Right renal pelvis (tissue), 4 donors: Measurements from ENCODE around the gene SLC4A9. TPM values are rescaled to one million over a fixed set of nuclear protein-coding genes. Genes with fewer than 3 reads are reported as not detected.
"Not testable (repeated sequence)": the region's sequence is repeated elsewhere in the genome, so short reads cannot be mapped to it uniquely, and the experiment has no call there.

Experiments used
- DNase-seq, 4 donors: peaks; one replicate each; pipeline ENCODE4 v3.0.0-alpha.2; 2013; ENCODE audit warnings: low read depth in 4 of 4, low spot score in 3 of 4, missing footprints in 1 of 4
- polyA plus RNA-seq, 4 donors: library from polyadenylated mRNA; unstranded; fragments of 120-200 nt; gene quantifications; one replicate each; pipeline ENCODE4 v1.2.1, GENCODE V29; 2013; ENCODE audit not compliant: insufficient read length in 4 of 4

The SLC4A9 gene
- polyA plus RNA-seq, 4 donors, result 17.6 to 36.2 (median 19.8) TPM

GRCh38 chr5:140336388-140336787, 23.6 kb upstream of the SLC4A9 start:
- peak in 1 of 4 donors; percentile 63 for DNase-seq

GRCh38 chr5:140337880-140338279, 22.1 kb upstream of the SLC4A9 start:
- no peak for DNase-seq

- DNase-seq, result no peak
Measured at GRCh38 chr5:140338336-140338735, 21.7 kb upstream of the SLC4A9 start.

GRCh38 chr5:140338908-140339307, 21.1 kb upstream of the SLC4A9 start:
- DNase-seq, result no peak

- DNase-seq, result no peak
Measured at GRCh38 chr5:140339636-140340035, 20.4 kb upstream of the SLC4A9 start.

GRCh38 chr5:140340605-140341121, 19.3 kb upstream of the SLC4A9 start:
- no peak for DNase-seq

- DNase-seq, result no peak
Measured at GRCh38 chr5:140341591-140341990, 18.4 kb upstream of the SLC4A9 start.

GRCh38 chr5:140342287-140342686, 17.7 kb upstream of the SLC4A9 start:
- DNase-seq, result no peak

- no peak for DNase-seq
Measured at GRCh38 chr5:140342896-140343295, 17.1 kb upstream of the SLC4A9 start.

- DNase-seq, result not testable (repeated sequence)
Measured at GRCh38 chr5:140343849-140344248, 16.1 kb upstream of the SLC4A9 start.

GRCh38 chr5:140344683-140345423, 15.1 kb upstream of the SLC4A9 start:
- no peak for DNase-seq

GRCh38 chr5:140345919-140346347, 14.1 kb upstream of the SLC4A9 start:
- no peak for DNase-seq

- DNase-seq, result peak in 2 of 4 donors; percentile 71
Measured at GRCh38 chr5:140346348-140347221, 13.4 kb upstream of the SLC4A9 start, which contains the start of gene HBEGF. Gene HBEGF, minus strand, starts transcription at chr5:140346603. Its CDS starts 275 bp downstream, at chr5:140346328.

- no peak for DNase-seq
Measured at GRCh38 chr5:140347360-140347759, 12.6 kb upstream of the SLC4A9 start.

- DNase-seq, result no peak
Measured at GRCh38 chr5:140348104-140348503, 11.9 kb upstream of the SLC4A9 start.

GRCh38 chr5:140349244-140349643, 10.8 kb upstream of the SLC4A9 start:
- DNase-seq, result no peak

- peak in 2 of 4 donors; percentile 67 to 73 for DNase-seq
Measured at GRCh38 chr5:140351609-140352334, 8.2 kb upstream of the SLC4A9 start.

GRCh38 chr5:140355546-140355945, 4.4 kb upstream of the SLC4A9 start:
- DNase-seq, result no peak

- no peak for DNase-seq
Measured at GRCh38 chr5:140356853-140357725, 2.9 kb upstream of the SLC4A9 start.

GRCh38 chr5:140357726-140358093, 2.3 kb upstream of the SLC4A9 start:
- DNase-seq, result peak in 3 of 4 donors; percentile 63 to 71 (median 69)
